ENCODE results near the gene SRR.

- no peak for TF ChIP-seq POLR2A (IDR thresholded peaks at IDR 0.05)
- TF ChIP-seq CTCF (IDR thresholded peaks at IDR 0.05): no peak
Measured at GRCh38 chr17:2335726-2336214, 32.0 kb downstream of the SRR start.

Data from breast epithelium (tissue), 3 donors.